HEK293T (cell line): Measurements from ENCODE around the gene TSPAN18.
A peak's percentile ranks its signal among the peaks of the same experiment; 100 is the strongest.

Experiments
- CTCF ChIA-PET: fragments of 350-600 bp; formaldehyde crosslinking; extraction: SDS; loops from one replicate; lab custom pipeline; 2021; ENCODE audit warnings: antibody characterized with exemption, inconsistent platforms; lab: Yijun Ruan, JAX
- POLR2A ChIA-PET: fragments of 350-600 bp; formaldehyde crosslinking; extraction: SDS; loops from one replicate; lab custom pipeline; 2020; ENCODE audit warnings: antibody characterized with exemption, inconsistent platforms; lab: Yijun Ruan, JAX
- DNase-seq: peaks from one replicate; pipeline ENCODE4 v3.0.0; 2012; ENCODE audit warnings: mixed read lengths; ENCODE audit errors: extremely low spot score
- ARNT ChIP-seq: fragments of 450-650 bp; IDR thresholded peaks from 2 replicates; pipeline ENCODE4 v1.6.1; 2017; ENCODE audit warnings: mild to moderate bottlenecking
- BHLHE40 ChIP-seq: fragments of 450-650 bp; IDR thresholded peaks from 2 replicates; pipeline ENCODE4 v1.6.1; 2016; ENCODE audit warnings: mild to moderate bottlenecking, moderate library complexity, borderline replicate concordance
- CTBP1 ChIP-seq: fragments of 450-650 bp; IDR thresholded peaks from 2 replicates; pipeline ENCODE4 v1.6.1; 2016; ENCODE audit warnings: borderline replicate concordance
- ELF4 ChIP-seq: fragments of 450-650 bp; IDR thresholded peaks from 2 replicates; pipeline ENCODE4 v1.6.1; 2017; ENCODE audit warnings: antibody characterized with exemption
- FOXA1 ChIP-seq: fragments of 450-650 bp; IDR thresholded peaks from 2 replicates; pipeline ENCODE4 v1.6.1; 2016; ENCODE audit warnings: mild to moderate bottlenecking
- FOXK2 ChIP-seq: fragments of 450-650 bp; IDR thresholded peaks from 2 replicates; pipeline ENCODE4 v1.6.1; 2016; ENCODE audit warnings: mild to moderate bottlenecking
- FOXM1 ChIP-seq: fragments of 450-650 bp; IDR thresholded peaks from 2 replicates; pipeline ENCODE4 v1.6.1; 2017; ENCODE audit warnings: mild to moderate bottlenecking, borderline replicate concordance
- HDGF ChIP-seq: fragments of 450-650 bp; IDR thresholded peaks from 2 replicates; pipeline ENCODE4 v1.6.1; 2017; ENCODE audit warnings: antibody characterized with exemption, borderline replicate concordance
- L3MBTL2 ChIP-seq: fragments of 450-650 bp; conservative IDR thresholded peaks from 2 replicates; pipeline ENCODE4 v1.6.1; 2016; ENCODE audit warnings: mild to moderate bottlenecking
- LEF1 ChIP-seq: fragments of 450-650 bp; IDR thresholded peaks from 2 replicates; pipeline ENCODE4 v1.6.1; 2017; ENCODE audit warnings: mild to moderate bottlenecking, borderline replicate concordance
- NFRKB ChIP-seq: fragments of 450-650 bp; IDR thresholded peaks from 2 replicates; pipeline ENCODE4 v1.6.1; 2016; ENCODE audit warnings: mild to moderate bottlenecking, moderate library complexity
- SP1 ChIP-seq: fragments of 450-650 bp; IDR thresholded peaks from 2 replicates; pipeline ENCODE4 v1.6.1; 2017
- SUZ12 ChIP-seq: fragments of 450-650 bp; IDR thresholded peaks from 2 replicates; pipeline ENCODE4 v1.6.1; 2016; ENCODE audit warnings: mild to moderate bottlenecking
- TARDBP ChIP-seq: fragments of 450-650 bp; IDR thresholded peaks from 2 replicates; pipeline ENCODE4 v1.6.1; 2016
- ZNF384 ChIP-seq: fragments of 450-650 bp; IDR thresholded peaks from 2 replicates; pipeline ENCODE4 v1.6.1; 2016
- TF ChIP-seq, protein P1 (sequence below): fragments of 450-650 bp; IDR thresholded peaks from 2 replicates; pipeline ENCODE4 v1.6.1; 2016

Gene TSPAN18

DNA sequence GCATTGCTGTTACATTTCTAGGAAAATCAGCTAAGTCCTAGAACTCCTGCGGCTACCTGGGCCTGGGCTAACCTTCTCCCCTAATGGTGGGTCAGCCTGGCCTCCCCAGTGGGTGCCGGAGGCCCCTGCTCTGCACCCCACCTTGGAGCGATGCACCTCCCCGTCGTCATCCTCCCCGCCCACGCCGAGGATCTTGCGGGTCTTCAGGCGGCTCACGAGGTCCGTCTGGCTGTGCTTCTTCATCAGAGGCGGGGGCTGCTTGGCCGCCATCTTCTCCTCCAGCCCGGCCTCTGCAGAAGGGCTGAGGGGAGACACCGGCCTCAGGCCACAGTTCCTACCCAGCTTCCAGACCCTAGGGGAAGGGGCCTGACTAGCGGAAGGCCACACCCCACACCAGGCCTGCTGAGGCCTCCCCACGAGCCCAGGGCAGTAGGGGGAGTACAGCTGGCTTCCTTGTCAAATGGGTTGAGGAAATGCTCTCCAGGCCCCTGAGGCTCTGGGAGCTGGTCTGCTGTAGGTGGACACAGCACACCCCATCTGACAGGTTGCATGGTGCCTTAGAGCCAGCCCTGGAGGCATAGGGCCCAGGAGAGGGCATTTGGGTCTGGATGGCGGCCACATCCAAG lies 211.4 kb downstream of the TSPAN18 start:
- no peak for DNase-seq
- TF ChIP-seq SP1, result no peak
- TF ChIP-seq SUZ12, result no peak
- TF ChIP-seq FOXK2, result no peak
- no peak for TF ChIP-seq TARDBP
- TF ChIP-seq L3MBTL2, result no peak
- TF ChIP-seq ARNT, result no peak
- TF ChIP-seq NFRKB, result no peak
- TF ChIP-seq CTBP1, result no peak
- no peak for TF ChIP-seq FOXA1
- no peak for TF ChIP-seq FOXM1
- TF ChIP-seq, protein P1, sequence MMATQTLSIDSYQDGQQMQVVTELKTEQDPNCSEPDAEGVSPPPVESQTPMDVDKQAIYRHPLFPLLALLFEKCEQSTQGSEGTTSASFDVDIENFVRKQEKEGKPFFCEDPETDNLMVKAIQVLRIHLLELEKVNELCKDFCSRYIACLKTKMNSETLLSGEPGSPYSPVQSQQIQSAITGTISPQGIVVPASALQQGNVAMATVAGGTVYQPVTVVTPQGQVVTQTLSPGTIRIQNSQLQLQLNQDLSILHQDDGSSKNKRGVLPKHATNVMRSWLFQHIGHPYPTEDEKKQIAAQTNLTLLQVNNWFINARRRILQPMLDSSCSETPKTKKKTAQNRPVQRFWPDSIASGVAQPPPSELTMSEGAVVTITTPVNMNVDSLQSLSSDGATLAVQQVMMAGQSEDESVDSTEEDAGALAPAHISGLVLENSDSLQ, result no peak
- POLR2A ChIA-PET, result no interaction called here
- CTCF ChIA-PET, result interaction anchor here (0.6 to 2.6 kb wide), 6 partner anchors 10 to 511 kb away, joined by 3 to 31 read pairs (median 6); partner anchors contain the start of gene TP53I11

DNA sequence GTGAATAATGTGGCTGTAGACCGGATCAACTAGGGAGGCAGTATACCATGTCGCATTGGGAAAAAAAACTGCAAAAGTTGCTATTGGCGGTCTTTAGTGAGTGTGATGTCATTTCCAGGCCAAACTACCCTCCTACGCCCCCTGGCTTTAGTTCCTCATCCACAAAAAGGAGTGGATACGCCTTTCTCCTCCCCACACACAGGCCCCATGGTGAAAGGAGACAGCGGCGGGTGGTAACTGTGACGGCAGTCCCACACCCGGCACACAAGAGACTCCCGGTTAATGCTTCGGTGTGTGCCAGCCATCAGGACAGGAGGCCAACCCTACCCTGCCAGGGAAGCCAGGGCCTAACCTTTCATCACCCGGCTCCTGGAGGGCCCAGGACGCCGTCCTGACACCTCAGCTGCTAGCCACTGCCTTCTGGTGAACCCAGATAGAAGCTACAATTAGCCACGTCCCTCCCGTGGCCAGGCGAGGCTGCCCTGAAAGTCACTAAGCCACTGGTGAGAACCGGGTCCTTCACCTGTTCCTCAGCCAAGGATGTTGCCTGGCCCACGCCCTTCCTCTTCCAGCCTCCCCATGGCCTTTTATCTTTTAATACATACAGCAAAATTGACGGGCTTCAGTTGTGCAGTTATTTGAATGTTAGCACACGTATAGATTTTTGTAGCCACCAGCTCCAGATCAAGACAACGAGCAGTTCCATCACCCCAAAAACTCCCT lies 213.1 kb downstream of the TSPAN18 start:
- ChIA-PET CTCF (interaction anchor here (1.3 to 1.5 kb wide), 2 partner anchors 163 to 164 kb away, joined by 3 to 7 read pairs; no protein-coding TSS in a partner anchor), POLR2A (no interaction called here)
- TF ChIP-seq, protein P1, result no peak
- TF ChIP-seq FOXM1, result no peak
- no peak for TF ChIP-seq LEF1
- no peak for TF ChIP-seq FOXK2
- no peak for TF ChIP-seq CTBP1
- no peak for TF ChIP-seq ELF4
- TF ChIP-seq NFRKB, result no peak
- TF ChIP-seq ZNF384, result no peak
- no peak for TF ChIP-seq TARDBP
- no peak for TF ChIP-seq FOXA1
- TF ChIP-seq L3MBTL2, result no peak
- no peak for TF ChIP-seq SUZ12
- no peak for TF ChIP-seq ARNT
- TF ChIP-seq BHLHE40, result no peak
- TF ChIP-seq SP1, result no peak
- no peak for TF ChIP-seq HDGF
- peak; percentile 33 for DNase-seq

DNA sequence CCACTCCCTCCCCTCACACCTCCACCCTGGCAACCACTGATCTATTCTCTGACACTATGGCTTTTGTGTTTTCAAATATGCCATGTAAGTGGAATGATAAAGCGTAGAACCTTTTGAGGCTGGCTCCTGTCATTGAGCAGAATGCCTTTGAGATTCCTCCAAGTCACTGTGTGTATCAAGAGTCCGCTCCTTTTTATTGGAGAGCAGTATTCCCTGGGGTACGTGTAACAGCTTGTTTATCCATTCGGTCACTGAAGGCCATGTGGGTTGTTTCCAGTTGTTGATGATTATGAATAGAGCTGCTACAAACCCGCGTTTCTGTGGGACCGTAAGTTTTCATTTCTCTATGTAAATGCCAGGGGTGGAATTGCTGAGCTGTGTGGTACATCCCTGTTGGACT lies 213.6 kb downstream of the TSPAN18 start:
- ChIA-PET CTCF (interaction anchor here (0.8 to 1.3 kb wide), 3 partner anchors 14 to 168 kb away, joined by 3 to 7 read pairs (median 4); no protein-coding TSS in a partner anchor), POLR2A (no interaction called here)
- no peak for TF ChIP-seq FOXK2
- TF ChIP-seq CTBP1, result no peak
- TF ChIP-seq ARNT, result no peak
- no peak for TF ChIP-seq SUZ12
- no peak for TF ChIP-seq BHLHE40
- no peak for TF ChIP-seq ELF4
- no peak for TF ChIP-seq FOXM1
- TF ChIP-seq, protein P1, result no peak
- no peak for TF ChIP-seq L3MBTL2
- no peak for TF ChIP-seq SP1
- TF ChIP-seq NFRKB, result no peak
- no peak for TF ChIP-seq TARDBP
- TF ChIP-seq HDGF, result no peak
- DNase-seq, result no peak

DNA sequence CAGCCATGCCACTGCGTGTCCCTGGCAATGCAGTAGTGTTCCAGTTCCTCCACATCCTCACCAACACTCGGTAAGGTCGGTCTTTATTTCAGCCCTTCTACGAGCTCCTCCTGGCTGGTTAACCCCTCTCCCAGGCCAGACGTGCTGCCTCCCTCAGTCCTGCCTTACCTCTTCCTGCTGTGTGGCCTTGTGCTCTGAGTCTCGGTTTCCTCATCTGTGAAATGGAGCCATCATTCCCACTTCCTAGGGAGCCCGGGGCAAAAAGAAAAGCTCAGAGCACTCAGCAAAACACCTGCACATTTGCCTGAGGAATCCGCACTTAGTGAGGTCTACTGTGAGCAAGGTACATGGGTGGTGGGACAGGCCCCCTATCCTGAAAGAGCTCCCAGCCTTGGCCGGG lies 214.1 kb downstream of the TSPAN18 start:
- ChIA-PET CTCF (interaction anchor here (0.8 to 1.3 kb wide), 5 partner anchors 9 to 167 kb away, joined by 3 to 7 read pairs (median 4); no protein-coding TSS in a partner anchor), POLR2A (no interaction called here)
- TF ChIP-seq NFRKB (no peak), ELF4 (no peak), HDGF (no peak), FOXA1 (no peak), FOXK2 (no peak), SP1 (no peak), TARDBP (no peak), LEF1 (no peak), FOXM1 (no peak), ZNF384 (no peak), ARNT (no peak), SUZ12 (no peak)
- TF ChIP-seq, protein P1, result no peak
- DNase-seq, result no peak
